Measurements from ENCODE around the gene TNFSF4.

GRCh38 chr1:173162601-173163000, 44.5 kb downstream of the TNFSF4 start:
- TF ChIP-seq CTCF (IDR thresholded peaks at IDR 0.05 in 2 of 3, conservative IDR thresholded peaks at IDR 0.05 in 1 of 3; ENCODE audit: borderline replicate concordance in 1 of 3, insufficient read depth in 1 of 3, low read depth in 2 of 3, low read length in 2 of 3), result no peak
- no peak for TF ChIP-seq CBX3 (IDR thresholded peaks at IDR 0.05; ENCODE audit: low read depth)
